GM23248 (cell line): ENCODE results near the gene GALNT12.

Experiments used
- EZH2 ChIP-seq: fragments of 200-600 bp; sonication (generic); IDR thresholded peaks from 2 replicates; pipeline ENCODE4 v1.6.1; 2018; ENCODE audit warnings: antibody characterized with exemption, mild to moderate bottlenecking; ENCODE audit not compliant: insufficient read depth, poor library complexity, severe bottlenecking
- EZH2phosphoT487 ChIP-seq: fragments of 200-600 bp; sonication (generic); IDR thresholded peaks from 2 replicates; pipeline ENCODE4 v1.6.1; 2018; ENCODE audit warnings: antibody characterized with exemption, moderate library complexity, mild to moderate bottlenecking, low read depth; ENCODE audit not compliant: insufficient read depth

- TF ChIP-seq EZH2 = no peak
- peak; percentile 97 for TF ChIP-seq EZH2phosphoT487
Measured at GRCh38 chr9:98854266-98854665, 46.8 kb downstream of the GALNT12 start.
